Keratinocyte (primary cell): Measurements from ENCODE around the gene IQCF5. TPM values are rescaled to one million over a fixed set of nuclear protein-coding genes. Genes with fewer than 3 reads are reported as not detected.
"Not testable (repeated sequence)": the region's sequence is repeated elsewhere in the genome, so short reads cannot be mapped to it uniquely, and the experiment has no call there.

ENCODE experiments used
- DNase-seq: peaks from one replicate; pipeline ENCODE4 v3.0.0-alpha.2; 2011; ENCODE audit warnings: low read depth, missing footprints, low spot score
- FAIRE-seq: peaks from 2 replicates; lab custom pipeline; 2011; peaks lifted over from hg19 to GRCh38; lab: Jason Lieb, UNC
- H2AFZ ChIP-seq: 2 replicates; pipeline ENCODE4 v1.6.0; 2012; ENCODE audit warnings: low read length, control low read depth, inconsistent platforms; ENCODE audit not compliant: control insufficient read depth
- H3K27ac ChIP-seq: 2 replicates; pipeline ENCODE4 v1.5.1; 2011; ENCODE audit warnings: low read length; ENCODE audit not compliant: control insufficient read depth, insufficient read depth
- H3K27me3 ChIP-seq: 3 replicates; pipeline ENCODE4 v1.6.0; 2011; ENCODE audit warnings: low read length; ENCODE audit not compliant: control insufficient read depth, insufficient read depth; ENCODE audit errors: extremely low read depth
- H3K36me3 ChIP-seq, 2 experiments: 2 replicates in 1 of 2; 3 replicates in 1 of 2; pipeline ENCODE4 v1.5.1; 2011; ENCODE audit warnings: low read length in 2 of 2, mild to moderate bottlenecking in 1 of 2; ENCODE audit not compliant: control insufficient read depth in 2 of 2, insufficient read depth in 2 of 2; ENCODE audit errors: extremely low read depth in 1 of 2
- H3K4me1 ChIP-seq: 3 replicates; pipeline ENCODE4 v1.5.1; 2011; ENCODE audit warnings: low read length; ENCODE audit not compliant: control insufficient read depth, insufficient read depth; ENCODE audit errors: extremely low read depth
- H3K4me2 ChIP-seq: 3 replicates; pipeline ENCODE4 v1.6.0; 2011; ENCODE audit warnings: low read depth, low read length; ENCODE audit not compliant: control insufficient read depth, insufficient read depth; ENCODE audit errors: extremely low read depth
- H3K4me3 ChIP-seq, 3 experiments: fragments of 200-600 bp in 1 of 3; sonication (generic) in 1 of 3; 2 replicates in 2 of 3; 3 replicates in 1 of 3; pipeline ENCODE4 v1.5.1; 2011 to 2016; ENCODE audit warnings: low read length in 3 of 3, mild to moderate bottlenecking in 3 of 3, control low read depth in 2 of 3, inconsistent platforms in 1 of 3, low read depth in 1 of 3, mixed read lengths in 1 of 3, mixed run types in 1 of 3, moderate library complexity in 1 of 3; ENCODE audit not compliant: control insufficient read depth in 2 of 3, insufficient read depth in 2 of 3; ENCODE audit errors: extremely low read depth in 1 of 3
- H3K79me2 ChIP-seq: 2 replicates; pipeline ENCODE4 v1.6.0; 2012; ENCODE audit warnings: low read length; ENCODE audit not compliant: control insufficient read depth, insufficient read depth
- H3K9ac ChIP-seq: 3 replicates; pipeline ENCODE4 v1.6.0; 2011; ENCODE audit warnings: low read length; ENCODE audit not compliant: control insufficient read depth, insufficient read depth; ENCODE audit errors: extremely low read depth
- H3K9me1 ChIP-seq: 3 replicates; pipeline ENCODE4 v1.6.0; 2011; ENCODE audit warnings: low read length; ENCODE audit not compliant: control insufficient read depth, insufficient read depth; ENCODE audit errors: extremely low read depth
- H3K9me3 ChIP-seq: 2 replicates; pipeline ENCODE4 v1.5.1; 2012; ENCODE audit warnings: low read depth, low read length; ENCODE audit not compliant: control insufficient read depth
- H4K20me1 ChIP-seq: 3 replicates; pipeline ENCODE4 v1.6.0; 2011; ENCODE audit warnings: low read length; ENCODE audit not compliant: control insufficient read depth, insufficient read depth; ENCODE audit errors: extremely low read depth
- EZH2 ChIP-seq: IDR thresholded peaks from one replicate; pipeline ENCODE4 v1.6.1; 2012; ENCODE audit warnings: inconsistent platforms, mild to moderate bottlenecking, low read length, moderate library complexity
- dilution Hi-C: fragments of 300-500 bp; cut with MboI; formaldehyde crosslinking; loops from one replicate; pipeline ENCODE4 v1.7.0; 2020; ENCODE audit warnings: low sequenced_read_pairs; ENCODE audit not compliant: extremely low pct_ligation_motif_present
- polyA plus RNA-seq, 5 experiments: library from polyadenylated mRNA; depleted of rRNA in 3 of 5; stranded (reverse) in 3 of 5; stranded (forward) in 1 of 5; unstranded in 1 of 5; fragments of >200 nt; gene quantifications; 1 replicate in 1 of 5; 2 replicates in 3 of 5; 3 replicates in 1 of 5; pipeline versions ENCODE4 v1.2.1 to v1.2.3, GENCODE V29; 2011 to 2012; ENCODE audit warnings: missing spikeins in 2 of 5, low read depth in 1 of 5, low replicate concordance in 1 of 5
- TF ChIP-seq, protein P1 (sequence below), 3 experiments: IDR thresholded peaks in 1 of 3; conservative IDR thresholded peaks in 1 of 3; optimal IDR thresholded peaks in 1 of 3; 2 replicates in 2 of 3; 3 replicates in 1 of 3; pipeline versions ENCODE3 to v1.5.1; 2011; ENCODE audit warnings: low read length in 3 of 3, mild to moderate bottlenecking in 3 of 3, moderate library complexity in 2 of 3, control low read depth in 1 of 3, inconsistent platforms in 1 of 3; ENCODE audit not compliant: insufficient read depth in 2 of 3; ENCODE audit errors: extremely low read depth in 1 of 3

The IQCF5 gene
- polyA plus RNA-seq, 1 donor (not counting 4 experiments of a cell fraction or from before 2014, with no cell fraction given): not detected

DNA sequence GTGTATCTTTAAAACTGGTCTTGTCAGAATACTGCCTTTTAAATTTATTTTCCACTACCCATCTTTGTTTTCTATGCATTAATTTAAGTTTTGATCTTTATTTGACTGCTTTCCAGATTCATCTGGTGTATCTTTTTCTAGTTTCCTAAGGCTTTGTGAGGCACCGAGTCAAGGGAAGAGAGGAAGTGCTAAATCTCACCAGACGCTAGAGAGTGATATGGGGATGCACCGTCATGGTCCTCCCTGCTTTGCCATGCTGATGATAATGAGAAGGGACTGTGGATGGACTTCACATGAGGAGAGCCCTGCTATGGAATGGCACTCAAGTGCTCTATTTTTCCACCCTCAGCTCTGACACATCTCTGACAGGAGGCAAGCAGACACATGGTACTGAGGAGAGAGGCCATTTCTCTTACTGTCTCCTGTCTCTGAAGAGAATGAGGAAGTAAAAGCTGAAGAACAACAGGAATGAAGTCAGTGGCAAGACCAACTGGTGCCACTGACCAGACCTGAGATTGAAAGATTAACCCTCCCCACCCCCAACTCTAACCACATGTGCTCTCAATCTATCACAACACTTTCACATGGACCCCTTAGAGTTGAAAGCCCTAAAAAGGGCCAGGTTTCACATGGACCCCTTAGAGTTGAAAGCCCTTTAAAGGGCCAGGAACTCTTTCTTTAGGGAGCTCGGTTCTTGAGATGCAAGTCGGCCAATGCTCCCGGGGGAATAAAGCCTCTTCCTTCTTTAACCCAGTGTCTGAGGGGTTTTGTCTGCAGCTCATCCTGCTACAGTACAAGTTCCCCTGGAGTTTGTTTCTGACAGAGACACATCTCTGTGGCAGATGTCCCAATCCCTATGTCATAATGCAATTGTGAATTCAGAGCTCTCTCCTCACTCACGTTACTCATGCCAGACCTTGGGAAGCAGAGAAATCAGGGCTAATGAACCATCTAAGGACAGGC lies 14.4 kb downstream of the IQCF5 start, which contains the start of gene IQCF2:
TSS of gene IQCF2 (plus strand) at position 913 of the 963 bp plus-strand sequence. CDS start 52 bp downstream, outside the sequence.
- dilution Hi-C loops: no loop called here
- no peaks in the 10 kb centered on the region for H3K4me1 ChIP-seq
- H3K36me3 ChIP-seq: no peaks in the 10 kb centered on the region
- H3K27me3 ChIP-seq: peaks cover 5% of the 10 kb centered on the region
- H3K4me3 ChIP-seq: no peak within 1 kb of the TSS
- FAIRE-seq (no peak), DNase-seq (no peak)
- no peak within 1 kb of the TSS for H3K27ac ChIP-seq
- no peak within 1 kb of the TSS for H2AFZ ChIP-seq
- no peak within 1 kb of the TSS for H3K4me2 ChIP-seq
- H3K9me1 ChIP-seq: no peaks in the 10 kb centered on the region
- no peaks in the 10 kb centered on the region for H4K20me1 ChIP-seq
- H3K79me2 ChIP-seq: no peaks in the 10 kb centered on the region
- no peaks in the 10 kb centered on the region for H3K9me3 ChIP-seq
- H3K9ac ChIP-seq: no peak within 1 kb of the TSS
- TF ChIP-seq EZH2: no peak
- TF ChIP-seq, protein P1, sequence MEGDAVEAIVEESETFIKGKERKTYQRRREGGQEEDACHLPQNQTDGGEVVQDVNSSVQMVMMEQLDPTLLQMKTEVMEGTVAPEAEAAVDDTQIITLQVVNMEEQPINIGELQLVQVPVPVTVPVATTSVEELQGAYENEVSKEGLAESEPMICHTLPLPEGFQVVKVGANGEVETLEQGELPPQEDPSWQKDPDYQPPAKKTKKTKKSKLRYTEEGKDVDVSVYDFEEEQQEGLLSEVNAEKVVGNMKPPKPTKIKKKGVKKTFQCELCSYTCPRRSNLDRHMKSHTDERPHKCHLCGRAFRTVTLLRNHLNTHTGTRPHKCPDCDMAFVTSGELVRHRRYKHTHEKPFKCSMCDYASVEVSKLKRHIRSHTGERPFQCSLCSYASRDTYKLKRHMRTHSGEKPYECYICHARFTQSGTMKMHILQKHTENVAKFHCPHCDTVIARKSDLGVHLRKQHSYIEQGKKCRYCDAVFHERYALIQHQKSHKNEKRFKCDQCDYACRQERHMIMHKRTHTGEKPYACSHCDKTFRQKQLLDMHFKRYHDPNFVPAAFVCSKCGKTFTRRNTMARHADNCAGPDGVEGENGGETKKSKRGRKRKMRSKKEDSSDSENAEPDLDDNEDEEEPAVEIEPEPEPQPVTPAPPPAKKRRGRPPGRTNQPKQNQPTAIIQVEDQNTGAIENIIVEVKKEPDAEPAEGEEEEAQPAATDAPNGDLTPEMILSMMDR (optimal IDR thresholded peaks at IDR 0.05 in 1 of 3, IDR thresholded peaks at IDR 0.05 in 1 of 3, conservative IDR thresholded peaks at IDR 0.05 in 1 of 3; ENCODE audit: extremely low read depth in 1 of 3, insufficient read depth in 2 of 3, low read length in 3 of 3): no peak

GRCh38 chr3:51855411-51855810 lies 20.0 kb downstream of the IQCF5 start:
- H2AFZ ChIP-seq, H4K20me1 ChIP-seq, H3K4me2 ChIP-seq, H3K27me3 ChIP-seq, H3K4me3 ChIP-seq, H3K36me3 ChIP-seq, H3K9me3 ChIP-seq, DNase-seq, H3K9ac ChIP-seq, H3K9me1 ChIP-seq, H3K4me1 ChIP-seq, dilution Hi-C loops, H3K27ac ChIP-seq, FAIRE-seq, H3K79me2 ChIP-seq: not testable (repeated sequence)
